Medulla oblongata (tissue), 1 donor: ENCODE data around the gene MAPT.

ENCODE experiments used
- DNase-seq: peaks from one replicate; pipeline ENCODE4 v3.0.0-alpha.2; 2015; ENCODE audit errors: extremely low spot score

Gene MAPT

GRCh38 chr17:46053911-46054534 lies 159.7 kb downstream of the MAPT start:
- no peak for DNase-seq

- no peak for DNase-seq
Observed at GRCh38 chr17:46056800-46057304, 162.5 kb downstream of the MAPT start.

GRCh38 chr17:46057366-46057765 lies 163.0 kb downstream of the MAPT start:
- DNase-seq = no peak

DNA sequence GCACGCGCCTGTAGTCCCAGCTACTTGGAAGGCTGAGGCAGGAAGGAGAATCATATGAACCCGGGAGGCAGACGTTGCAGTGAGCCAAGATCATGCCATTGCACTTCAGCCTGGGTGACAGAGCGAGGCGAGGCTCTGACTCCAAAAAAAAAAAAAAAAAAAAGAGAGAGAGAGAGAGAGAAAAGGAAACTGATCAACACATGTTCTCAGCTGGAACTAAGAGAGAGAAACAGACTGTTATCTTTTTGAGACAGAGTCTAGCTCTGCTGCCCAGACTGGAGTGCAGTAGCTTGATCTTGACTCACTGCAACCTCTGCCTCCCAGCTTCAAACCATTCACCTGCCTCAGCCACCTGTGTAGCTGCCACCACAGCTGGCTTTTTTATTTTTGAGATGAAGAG lies 165.1 kb downstream of the MAPT start:
- DNase-seq = no peak

DNA sequence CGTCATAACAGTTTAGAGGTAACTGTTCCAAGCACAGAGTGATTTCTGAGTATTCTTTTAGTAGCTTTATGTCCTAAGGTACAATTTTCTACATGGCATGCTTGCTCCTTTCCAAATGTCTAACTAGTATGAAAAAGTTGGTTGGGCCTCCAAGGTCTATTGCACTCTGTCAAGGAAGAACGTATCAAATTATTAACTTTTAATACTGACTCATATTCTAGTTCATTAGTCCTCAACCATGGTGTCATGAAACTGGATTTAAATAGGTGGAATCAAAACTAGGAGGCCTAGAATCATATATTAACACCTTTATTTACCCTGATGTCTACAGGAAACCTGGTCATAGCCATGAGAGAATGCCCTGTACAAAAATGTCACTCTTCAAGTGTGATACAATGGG lies 166.1 kb downstream of the MAPT start:
- no peak for DNase-seq

DNA sequence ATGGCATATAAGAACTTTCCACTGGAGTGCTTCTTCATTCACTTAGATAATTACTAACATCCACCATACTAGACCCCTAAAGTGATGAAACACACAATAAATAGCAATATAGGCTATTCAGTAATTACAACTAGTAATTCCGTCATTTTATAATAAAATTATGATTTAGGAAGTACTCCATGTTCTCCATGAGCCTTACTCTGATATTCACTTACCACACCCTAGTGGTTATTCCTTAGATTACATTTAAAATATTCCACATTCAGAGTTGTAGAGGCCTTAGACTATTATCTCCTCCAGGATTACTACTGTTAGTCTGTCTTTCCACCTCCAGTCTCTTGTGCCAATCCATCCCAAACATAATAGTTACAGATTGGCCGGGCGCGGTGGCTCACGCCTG lies 167.1 kb downstream of the MAPT start:
- DNase-seq = no peak

DNA sequence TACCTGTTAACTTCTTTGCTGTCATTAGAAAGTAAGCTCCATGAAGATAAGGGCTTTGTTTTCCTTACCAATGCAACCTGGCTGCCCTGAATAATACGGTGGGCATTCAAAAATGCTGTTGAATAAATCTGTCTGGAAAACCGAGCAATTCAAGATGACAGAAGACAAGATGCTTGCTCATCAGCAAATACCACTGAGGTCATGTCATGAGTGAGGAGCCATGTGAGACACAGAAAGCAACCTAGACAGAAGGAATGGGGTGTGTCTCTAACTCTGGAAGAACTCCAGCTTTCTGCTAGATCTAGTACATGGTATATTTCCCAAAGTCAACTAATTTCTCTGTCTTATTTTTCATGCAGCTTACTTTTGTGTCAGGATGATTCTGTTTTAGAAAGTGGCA lies 168.9 kb downstream of the MAPT start:
- DNase-seq = no peak

- DNase-seq = no peak
Observed at GRCh38 chr17:46064460-46064859, 170.1 kb downstream of the MAPT start.

- DNase-seq = no peak
Observed at GRCh38 chr17:46071796-46072195, 177.4 kb downstream of the MAPT start.

GRCh38 chr17:46072998-46073397 lies 178.6 kb downstream of the MAPT start:
- DNase-seq = no peak

GRCh38 chr17:46074540-46074939 lies 180.2 kb downstream of the MAPT start:
- no peak for DNase-seq
